ENCODE data around the gene SLC4A7.

GRCh38 chr3:27340534-27340933 lies 143.7 kb downstream of the SLC4A7 start:
- TF ChIP-seq, protein P1, sequence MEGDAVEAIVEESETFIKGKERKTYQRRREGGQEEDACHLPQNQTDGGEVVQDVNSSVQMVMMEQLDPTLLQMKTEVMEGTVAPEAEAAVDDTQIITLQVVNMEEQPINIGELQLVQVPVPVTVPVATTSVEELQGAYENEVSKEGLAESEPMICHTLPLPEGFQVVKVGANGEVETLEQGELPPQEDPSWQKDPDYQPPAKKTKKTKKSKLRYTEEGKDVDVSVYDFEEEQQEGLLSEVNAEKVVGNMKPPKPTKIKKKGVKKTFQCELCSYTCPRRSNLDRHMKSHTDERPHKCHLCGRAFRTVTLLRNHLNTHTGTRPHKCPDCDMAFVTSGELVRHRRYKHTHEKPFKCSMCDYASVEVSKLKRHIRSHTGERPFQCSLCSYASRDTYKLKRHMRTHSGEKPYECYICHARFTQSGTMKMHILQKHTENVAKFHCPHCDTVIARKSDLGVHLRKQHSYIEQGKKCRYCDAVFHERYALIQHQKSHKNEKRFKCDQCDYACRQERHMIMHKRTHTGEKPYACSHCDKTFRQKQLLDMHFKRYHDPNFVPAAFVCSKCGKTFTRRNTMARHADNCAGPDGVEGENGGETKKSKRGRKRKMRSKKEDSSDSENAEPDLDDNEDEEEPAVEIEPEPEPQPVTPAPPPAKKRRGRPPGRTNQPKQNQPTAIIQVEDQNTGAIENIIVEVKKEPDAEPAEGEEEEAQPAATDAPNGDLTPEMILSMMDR (IDR thresholded peaks at IDR 0.05): no peak
- TF ChIP-seq FOXM1 (IDR thresholded peaks at IDR 0.05; ENCODE audit: low read depth) (no peak), SIN3A (IDR thresholded peaks at IDR 0.05; ENCODE audit: borderline replicate concordance, low read depth, low read length) (no peak), EP300 (IDR thresholded peaks at IDR 0.05; ENCODE audit: borderline replicate concordance in 1 of 2, low read depth in 1 of 2, low read length in 1 of 2) (no peak), RAD21 (IDR thresholded peaks at IDR 0.05; ENCODE audit: low read length) (no peak), RFX5 (IDR thresholded peaks at IDR 0.05; ENCODE audit: low read length) (no peak), YY1 (IDR thresholded peaks at IDR 0.05; ENCODE audit: low read depth) (no peak), POLR2AphosphoS5 (IDR thresholded peaks at IDR 0.05; ENCODE audit: low read depth, low read length) (no peak), NRF1 (IDR thresholded peaks at IDR 0.05; ENCODE audit: low read depth, low read length) (no peak), IRF3 (IDR thresholded peaks at IDR 0.05; ENCODE audit: low read depth, low read length) (no peak)
- TF ChIP-seq, protein P2, sequence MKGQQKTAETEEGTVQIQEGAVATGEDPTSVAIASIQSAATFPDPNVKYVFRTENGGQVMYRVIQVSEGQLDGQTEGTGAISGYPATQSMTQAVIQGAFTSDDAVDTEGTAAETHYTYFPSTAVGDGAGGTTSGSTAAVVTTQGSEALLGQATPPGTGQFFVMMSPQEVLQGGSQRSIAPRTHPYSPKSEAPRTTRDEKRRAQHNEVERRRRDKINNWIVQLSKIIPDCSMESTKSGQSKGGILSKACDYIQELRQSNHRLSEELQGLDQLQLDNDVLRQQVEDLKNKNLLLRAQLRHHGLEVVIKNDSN (IDR thresholded peaks at IDR 0.05; ENCODE audit: borderline replicate concordance, low read depth): no peak
- TF ChIP-seq, protein P3, sequence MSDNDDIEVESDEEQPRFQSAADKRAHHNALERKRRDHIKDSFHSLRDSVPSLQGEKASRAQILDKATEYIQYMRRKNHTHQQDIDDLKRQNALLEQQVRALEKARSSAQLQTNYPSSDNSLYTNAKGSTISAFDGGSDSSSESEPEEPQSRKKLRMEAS (IDR thresholded peaks at IDR 0.05; ENCODE audit: low read depth): no peak

Data from SK-N-SH (cell line).